Measurements from ENCODE around the gene B3GALT5. TPM values are rescaled to one million over a fixed set of nuclear protein-coding genes. Genes with fewer than 3 reads are reported as not detected.

The B3GALT5 gene
- total RNA-seq, result 1 to 10 TPM in 1 of 4 donors, under 1 TPM in 2, not detected in 1; 0.06 to 1.0 (median 0.30) TPM
- polyA plus RNA-seq, result under 1 TPM in 2 of 3 donors, not detected in 1; under 0.01 to 0.01 TPM
- long read RNA-seq, donor 1, result 0 reads
- long read RNA-seq, donor 2, result 0 reads

GRCh38 chr21:39612233-39613040 is at the start of gene B3GALT5:
B3GALT5 (plus strand) TSS chr21:39612940; CDS start chr21:39660560, 47,620 bp downstream.
- Histone ChIP-seq H3K4me1 (no peaks in the 10 kb centered on the region), H3K4me3 (peak within 1 kb of the TSS; percentile 36), H3K27ac (no peak within 1 kb of the TSS), H3K9me3 (no peaks in the 10 kb centered on the region), H3K36me3 (ENCODE audit: insufficient read depth in 1 of 2, low read depth in 1 of 2) (no peaks in the 10 kb centered on the region), H3K27me3 (ENCODE audit: insufficient read depth in 3 of 3, low read length in 2 of 3) (peaks cover 4 to 45% (median 13%) of the 10 kb centered on the region in 3 donors)
- ATAC-seq (no peak), DNase-seq (no peak)
- 7 to 9% (median 7%) methylated on average over 59 to 63 of the region's 63 CpGs for WGBS, 3 donors
- intact Hi-C loops (cut with DNase I), result no loop called here
- TF ChIP-seq CTCF (IDR thresholded peaks at IDR 0.05), result no peak

GRCh38 chr21:39564200-39564599 is 48.5 kb upstream of the B3GALT5 start:
- Histone ChIP-seq H3K27ac (no peak overlapping the region), H3K27me3 (ENCODE audit: insufficient read depth in 3 of 3, low read length in 2 of 3) (no peaks in the 10 kb centered on the region), H3K4me3 (no peak overlapping the region), H3K9me3 (no peaks in the 10 kb centered on the region), H3K4me1 (no peaks in the 10 kb centered on the region), H3K36me3 (ENCODE audit: insufficient read depth in 1 of 2, low read depth in 1 of 2) (no peaks in the 10 kb centered on the region)
- DNase-seq (no peak), ATAC-seq (no peak)
- WGBS, 3 donors, result 53 to 59% (median 53%) methylated on average over 3 of the region's 3 CpGs
- TF ChIP-seq CTCF (IDR thresholded peaks at IDR 0.05), result no peak
- intact Hi-C loops (cut with DNase I), result no loop called here

- no peak for TF ChIP-seq CTCF (IDR thresholded peaks at IDR 0.05)
- intact Hi-C loops (cut with DNase I), result no loop called here
- Histone ChIP-seq H3K27me3 (ENCODE audit: insufficient read depth in 3 of 3, low read length in 2 of 3) (no peaks in the 10 kb centered on the region), H3K4me1 (no peaks in the 10 kb centered on the region), H3K27ac (no peak overlapping the region), H3K4me3 (no peak overlapping the region), H3K9me3 (no peaks in the 10 kb centered on the region), H3K36me3 (ENCODE audit: insufficient read depth in 1 of 2, low read depth in 1 of 2) (no peaks in the 10 kb centered on the region)
- no peak for ATAC-seq
- no peak for DNase-seq
- 86 to 93% (median 92%) methylated on average over 18 of the region's 18 CpGs for WGBS, 3 donors
Observed at GRCh38 chr21:39567180-39567972, 45.4 kb upstream of the B3GALT5 start.

GRCh38 chr21:39568361-39568760 is 44.4 kb upstream of the B3GALT5 start:
- 58 to 83% (median 73%) methylated on average over 8 of the region's 8 CpGs for WGBS, 3 donors
- intact Hi-C loops (cut with DNase I), result no loop called here
- H3K4me1 ChIP-seq, result no peaks in the 10 kb centered on the region
- H3K36me3 ChIP-seq (ENCODE audit: insufficient read depth in 1 of 2, low read depth in 1 of 2), result no peaks in the 10 kb centered on the region
- H3K27ac ChIP-seq, result no peak overlapping the region
- TF ChIP-seq CTCF (IDR thresholded peaks at IDR 0.05), result no peak
- no peaks in the 10 kb centered on the region for H3K9me3 ChIP-seq
- no peaks in the 10 kb centered on the region for H3K27me3 ChIP-seq (ENCODE audit: insufficient read depth in 3 of 3, low read length in 2 of 3)
- DNase-seq (no peak), ATAC-seq (no peak)
- H3K4me3 ChIP-seq, result no peak overlapping the region

Measured in psoas muscle (tissue), 8 donors.